HG03135 (cell line): ENCODE measurements around the gene CPB2.

ENCODE experiments used
- ATAC-seq: cut with Tn5 transposase; IDR thresholded peaks from one replicate; pipeline ENCODE4 v1.9.1; 2021; ENCODE audit warnings: mild to moderate bottlenecking, moderate library complexity; ENCODE audit not compliant: unreplicated experiment

The CPB2 gene

DNA sequence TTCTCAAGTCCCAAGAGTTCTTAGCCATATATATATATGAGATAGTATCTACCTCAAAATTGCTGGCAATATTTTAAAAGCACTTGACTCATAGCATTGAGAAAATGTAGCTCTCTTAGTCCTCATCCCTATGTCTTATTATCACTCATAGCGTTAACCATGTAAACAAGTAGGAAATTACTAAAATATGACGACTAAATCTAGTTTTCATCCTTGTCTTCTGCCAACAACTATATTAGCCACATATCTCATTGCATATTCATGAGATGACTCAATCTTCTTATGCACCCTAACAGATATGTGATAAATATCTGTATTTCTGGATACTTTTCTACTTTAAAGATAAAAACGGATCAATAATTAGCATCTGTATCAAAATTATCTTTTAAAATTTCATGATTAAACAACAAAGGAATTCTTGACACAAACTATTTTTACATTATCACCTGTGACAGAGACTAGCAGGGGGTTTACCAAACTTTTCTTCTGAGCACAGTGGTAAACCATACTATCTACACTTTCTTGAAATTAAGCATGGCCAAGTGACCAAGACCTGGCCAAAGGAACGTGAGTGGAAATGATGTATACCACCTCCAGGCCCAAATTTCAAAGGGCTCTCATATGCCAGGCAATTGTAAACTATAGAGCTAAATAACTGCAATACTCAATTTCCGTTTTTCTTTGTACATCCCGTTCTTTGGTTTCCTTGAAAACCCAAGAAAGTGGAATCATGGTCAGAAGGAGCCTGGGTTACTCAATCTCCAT lies 98.0 kb downstream of the CPB2 start:
- no peak for ATAC-seq

DNA sequence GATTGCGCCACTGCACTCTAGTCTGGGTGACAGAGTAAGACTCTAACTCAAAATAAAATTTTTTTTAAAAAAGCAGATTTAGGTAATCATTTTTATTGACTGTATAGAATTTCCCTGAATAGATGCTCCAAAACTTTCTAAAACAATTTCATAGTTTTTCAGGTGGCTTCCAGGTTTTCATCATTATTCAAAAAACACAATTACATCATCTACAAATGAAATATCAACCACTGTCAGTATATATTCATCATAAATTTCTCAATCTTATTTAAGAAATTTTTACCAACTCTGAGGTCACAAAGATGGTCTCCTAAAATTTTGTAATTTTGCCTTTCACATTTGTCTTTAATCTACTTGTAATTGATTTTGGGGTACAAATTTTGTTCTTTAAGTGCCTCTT lies 100.3 kb downstream of the CPB2 start:
- ATAC-seq: no peak
